Activated CD8-positive, alpha-beta memory T cell treated with anti-CD3 and anti-CD28 coated beads, Interleukin-2, amount 50 U/mL, for 48 hours (primary cell): Measurements from ENCODE around the gene CSGALNACT2.
"Not testable (repeated sequence)": the region's sequence is repeated elsewhere in the genome, so short reads cannot be mapped to it uniquely, and the experiment has no call there.

ENCODE experiments used
- DNase-seq: peaks from one replicate; pipeline ENCODE4 v3.0.0-alpha.2; 2020

The CSGALNACT2 gene

GRCh38 chr10:43145936-43146335, 7.7 kb downstream of the CSGALNACT2 start:
- DNase-seq, result not testable (repeated sequence)

GRCh38 chr10:43151371-43151770, 13.1 kb downstream of the CSGALNACT2 start:
- no peak for DNase-seq

- DNase-seq, result no peak
Observed at GRCh38 chr10:43153901-43154300, 15.7 kb downstream of the CSGALNACT2 start.

- DNase-seq, result no peak
Observed at GRCh38 chr10:43155221-43155620, 17.0 kb downstream of the CSGALNACT2 start.

- DNase-seq, result no peak
Observed at GRCh38 chr10:43155741-43156140, 17.5 kb downstream of the CSGALNACT2 start.

GRCh38 chr10:43156590-43157341, 18.5 kb downstream of the CSGALNACT2 start:
- no peak for DNase-seq

- no peak for DNase-seq
Observed at GRCh38 chr10:43158636-43159035, 20.4 kb downstream of the CSGALNACT2 start.

- DNase-seq, result no peak
Observed at GRCh38 chr10:43160046-43160920, 22.0 kb downstream of the CSGALNACT2 start.

- DNase-seq, result no peak
Observed at GRCh38 chr10:43160921-43161255, 22.6 kb downstream of the CSGALNACT2 start.

- no peak for DNase-seq
Observed at GRCh38 chr10:43162604-43163003, 24.4 kb downstream of the CSGALNACT2 start.

GRCh38 chr10:43166207-43166879, 28.1 kb downstream of the CSGALNACT2 start:
- no peak for DNase-seq

GRCh38 chr10:43166880-43167497, 28.7 kb downstream of the CSGALNACT2 start:
- DNase-seq, result no peak

- DNase-seq, result no peak
Observed at GRCh38 chr10:43167498-43167889, 29.2 kb downstream of the CSGALNACT2 start.

GRCh38 chr10:43170491-43170890, 32.2 kb downstream of the CSGALNACT2 start:
- no peak for DNase-seq

GRCh38 chr10:43172645-43173044, 34.4 kb downstream of the CSGALNACT2 start:
- no peak for DNase-seq

- DNase-seq, result no peak
Observed at GRCh38 chr10:43173120-43173519, 34.9 kb downstream of the CSGALNACT2 start.

- DNase-seq, result no peak
Observed at GRCh38 chr10:43174969-43175368, 36.7 kb downstream of the CSGALNACT2 start.

- DNase-seq, result no peak
Observed at GRCh38 chr10:43176271-43176670, 38.0 kb downstream of the CSGALNACT2 start.

GRCh38 chr10:43177595-43177994, 39.4 kb downstream of the CSGALNACT2 start:
- no peak for DNase-seq

GRCh38 chr10:43181146-43181545, 42.9 kb downstream of the CSGALNACT2 start:
- DNase-seq, result no peak

- not testable (repeated sequence) for DNase-seq
Observed at GRCh38 chr10:43183764-43184163, 45.5 kb downstream of the CSGALNACT2 start.

GRCh38 chr10:43186150-43186549, 47.9 kb downstream of the CSGALNACT2 start:
- DNase-seq, result no peak

- no peak for DNase-seq
Observed at GRCh38 chr10:43187213-43187612, 49.0 kb downstream of the CSGALNACT2 start.
